ENCODE results near the gene PARD3. TPM values are rescaled to one million over a fixed set of nuclear protein-coding genes. Genes with fewer than 3 reads are reported as not detected.
A peak's percentile ranks its signal among the peaks of the same experiment; 100 is the strongest.

The PARD3 gene
- total RNA-seq, 1 donor from 2014 or later, result 0.11 TPM

GRCh38 chr10:34816085-34816496, 995 bp upstream of the PARD3 start:
- Mint-ChIP-seq H3K9me3 (no peaks in the 10 kb centered on the region), H3K27ac (no peak overlapping the region), H3K4me1 (peaks cover 13% of the 10 kb centered on the region), H3K27me3 (peaks cover 50% of the 10 kb centered on the region), H3K4me3 (peak overlapping the region; percentile 53), H3K36me3 (ENCODE audit: low read depth) (no peaks in the 10 kb centered on the region)
- no peak for DNase-seq
- intact Hi-C loops (cut with micrococcal nuclease), result no loop called here
- CTCF ChIA-PET, result no interaction called here
- no peak for ATAC-seq (ENCODE audit: low read depth)
- POLR2A ChIA-PET, result no interaction called here
- TF ChIP-seq, protein P1, sequence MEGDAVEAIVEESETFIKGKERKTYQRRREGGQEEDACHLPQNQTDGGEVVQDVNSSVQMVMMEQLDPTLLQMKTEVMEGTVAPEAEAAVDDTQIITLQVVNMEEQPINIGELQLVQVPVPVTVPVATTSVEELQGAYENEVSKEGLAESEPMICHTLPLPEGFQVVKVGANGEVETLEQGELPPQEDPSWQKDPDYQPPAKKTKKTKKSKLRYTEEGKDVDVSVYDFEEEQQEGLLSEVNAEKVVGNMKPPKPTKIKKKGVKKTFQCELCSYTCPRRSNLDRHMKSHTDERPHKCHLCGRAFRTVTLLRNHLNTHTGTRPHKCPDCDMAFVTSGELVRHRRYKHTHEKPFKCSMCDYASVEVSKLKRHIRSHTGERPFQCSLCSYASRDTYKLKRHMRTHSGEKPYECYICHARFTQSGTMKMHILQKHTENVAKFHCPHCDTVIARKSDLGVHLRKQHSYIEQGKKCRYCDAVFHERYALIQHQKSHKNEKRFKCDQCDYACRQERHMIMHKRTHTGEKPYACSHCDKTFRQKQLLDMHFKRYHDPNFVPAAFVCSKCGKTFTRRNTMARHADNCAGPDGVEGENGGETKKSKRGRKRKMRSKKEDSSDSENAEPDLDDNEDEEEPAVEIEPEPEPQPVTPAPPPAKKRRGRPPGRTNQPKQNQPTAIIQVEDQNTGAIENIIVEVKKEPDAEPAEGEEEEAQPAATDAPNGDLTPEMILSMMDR (IDR thresholded peaks at IDR 0.05), result no peak

GRCh38 chr10:34814913-34815184, 247 bp downstream of the PARD3 start:
- peaks cover 55% of the 10 kb centered on the region for H3K27me3 Mint-ChIP-seq
- H3K4me1 Mint-ChIP-seq, result peaks cover 13% of the 10 kb centered on the region
- intact Hi-C loops (cut with micrococcal nuclease), result no loop called here
- DNase-seq (no peak), ATAC-seq (ENCODE audit: low read depth) (no peak)
- no peaks in the 10 kb centered on the region for H3K9me3 Mint-ChIP-seq
- CTCF ChIA-PET, result no interaction called here
- H3K4me3 Mint-ChIP-seq, result no peak overlapping the region
- H3K36me3 Mint-ChIP-seq (ENCODE audit: low read depth), result no peaks in the 10 kb centered on the region
- POLR2A ChIA-PET, result no interaction called here
- H3K27ac Mint-ChIP-seq, result no peak overlapping the region
- TF ChIP-seq, protein P1 (IDR thresholded peaks at IDR 0.05), result no peak

DNA sequence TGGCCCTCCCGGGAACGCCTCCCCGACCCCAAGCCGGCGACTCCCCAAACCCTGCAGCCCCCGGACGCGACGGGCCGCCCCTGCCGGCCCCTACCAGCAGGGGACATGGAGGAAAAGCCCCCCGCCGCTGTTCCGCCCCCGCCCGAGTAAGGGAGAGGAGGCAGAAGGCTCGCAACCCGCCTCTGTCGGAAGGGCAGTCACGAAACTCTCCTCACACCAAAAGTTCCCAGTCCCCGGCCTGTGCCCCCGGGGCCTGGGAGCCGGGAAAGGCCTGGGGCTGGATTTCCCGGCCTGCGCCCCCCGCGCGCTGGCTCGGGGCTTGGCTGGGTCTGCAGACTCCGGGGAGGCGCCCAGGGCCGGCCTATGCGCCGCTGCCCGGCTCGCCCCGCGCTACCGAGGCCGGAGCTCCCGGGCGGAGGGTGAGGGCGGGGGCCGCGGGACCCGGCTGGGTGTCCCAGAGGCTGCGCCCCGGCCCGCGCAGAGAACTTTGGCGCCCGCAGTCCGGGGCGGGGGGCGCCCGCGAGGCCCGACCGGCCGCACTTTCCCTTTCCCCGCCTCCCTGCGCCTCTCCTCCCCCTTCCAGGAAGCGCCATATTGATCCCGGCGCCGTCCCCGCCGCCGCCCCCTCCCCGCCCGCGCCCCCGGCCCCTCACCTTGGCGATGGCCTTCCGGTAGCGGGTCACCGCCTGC, 728 bp downstream of the PARD3 start:
- TF ChIP-seq, protein P1 (IDR thresholded peaks at IDR 0.05), result no peak
- POLR2A ChIA-PET, result no interaction called here
- no peaks in the 10 kb centered on the region for H3K9me3 Mint-ChIP-seq
- CTCF ChIA-PET, result no interaction called here
- intact Hi-C loops (cut with micrococcal nuclease), result no loop called here
- H3K4me3 Mint-ChIP-seq, result no peak overlapping the region
- H3K4me1 Mint-ChIP-seq, result peaks cover 13% of the 10 kb centered on the region
- peaks cover 52% of the 10 kb centered on the region for H3K27me3 Mint-ChIP-seq
- no peak overlapping the region for H3K27ac Mint-ChIP-seq
- H3K36me3 Mint-ChIP-seq (ENCODE audit: low read depth), result no peaks in the 10 kb centered on the region
- no peak for DNase-seq
- ATAC-seq (ENCODE audit: low read depth), result no peak

GRCh38 chr10:34813626-34814222, 1.4 kb downstream of the PARD3 start:
- DNase-seq, result no peak
- intact Hi-C loops (cut with micrococcal nuclease), result no loop called here
- ChIA-PET POLR2A (no interaction called here), CTCF (no interaction called here)
- Mint-ChIP-seq H3K36me3 (ENCODE audit: low read depth) (no peaks in the 10 kb centered on the region), H3K4me3 (no peak overlapping the region), H3K27ac (no peak overlapping the region), H3K27me3 (peaks cover 52% of the 10 kb centered on the region), H3K4me1 (peaks cover 13% of the 10 kb centered on the region), H3K9me3 (no peaks in the 10 kb centered on the region)
- no peak for ATAC-seq (ENCODE audit: low read depth)
- TF ChIP-seq, protein P1 (IDR thresholded peaks at IDR 0.05), result no peak

- Mint-ChIP-seq H3K36me3 (ENCODE audit: low read depth) (no peaks in the 10 kb centered on the region), H3K27ac (no peak overlapping the region), H3K27me3 (peaks cover 49% of the 10 kb centered on the region), H3K4me3 (no peak overlapping the region), H3K9me3 (no peaks in the 10 kb centered on the region), H3K4me1 (peaks cover 13% of the 10 kb centered on the region)
- DNase-seq, result no peak
- ChIA-PET POLR2A (no interaction called here), CTCF (no interaction called here)
- TF ChIP-seq, protein P1 (IDR thresholded peaks at IDR 0.05), result no peak
- no peak for ATAC-seq (ENCODE audit: low read depth)
- intact Hi-C loops (cut with micrococcal nuclease), result no loop called here
These were observed 2.3 kb downstream of the PARD3 start for GRCh38 chr10:34812771-34813170.

All from activated B cell treated with CpG ODN at 0.5 μM for 24 hours (primary cell).